GM19324 (cell line): ENCODE data around the gene TIGD1.
"Not testable (repeated sequence)": the region's sequence is repeated elsewhere in the genome, so short reads cannot be mapped to it uniquely, and the experiment has no call there.

Experiments used
- ATAC-seq: cut with Tn5 transposase; IDR thresholded peaks from one replicate; pipeline ENCODE4 v1.9.1; 2021; ENCODE audit warnings: mild to moderate bottlenecking, moderate library complexity; ENCODE audit not compliant: unreplicated experiment, low FRiP score

The TIGD1 gene

GRCh38 chr2:232540441-232541041 is 9.8 kb downstream of the TIGD1 start:
- no peak for ATAC-seq

DNA sequence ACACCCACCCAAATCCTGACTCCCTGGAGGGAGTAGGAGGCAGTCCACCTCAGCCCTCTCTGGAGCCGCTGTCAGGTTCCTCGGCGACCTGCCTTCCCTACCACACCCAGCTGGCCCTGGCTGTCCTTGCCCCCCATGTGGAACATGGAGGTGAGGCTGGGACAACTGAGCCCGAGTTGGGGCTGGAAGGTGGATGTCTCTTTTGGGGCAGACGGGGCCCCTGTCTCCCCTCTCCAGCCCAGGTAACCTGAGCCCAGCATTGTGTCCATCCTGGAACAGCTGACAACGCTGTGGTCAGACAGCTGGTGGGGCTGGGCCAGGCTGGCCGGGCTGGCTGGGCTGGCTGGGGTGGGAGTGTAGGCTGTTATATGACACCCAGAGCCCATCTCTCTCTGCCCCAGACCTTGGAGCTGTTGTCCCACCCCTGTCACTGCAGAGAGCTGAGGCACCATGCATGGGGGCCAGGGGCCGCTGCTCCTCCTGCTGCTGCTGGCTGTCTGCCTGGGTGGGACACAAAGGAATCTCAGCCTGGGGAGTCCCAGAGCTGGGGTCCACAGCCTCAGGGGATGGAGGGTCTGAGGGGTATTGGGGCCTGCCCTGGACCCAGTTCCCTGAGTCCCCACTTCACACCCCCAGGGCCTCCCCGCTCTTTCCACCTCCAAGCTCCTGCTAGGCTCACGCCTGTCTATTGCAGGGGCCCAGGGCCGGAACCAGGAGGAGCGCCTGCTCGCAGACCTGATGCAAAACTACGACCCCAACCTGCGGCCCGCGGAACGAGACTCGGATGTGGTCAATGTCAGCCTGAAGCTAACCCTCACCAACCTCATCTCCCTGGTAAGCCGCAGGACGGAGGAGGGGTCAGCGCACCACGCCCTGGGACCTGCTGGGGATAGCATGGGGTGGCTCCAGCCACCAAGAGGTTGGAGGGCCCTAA is 10.8 kb downstream of the TIGD1 start, which contains the start of gene CHRNG:
Gene CHRNG (plus strand): TSS at position 395 of the 934 bp plus-strand sequence. CDS start 56 bp downstream, at position 451.
- no peak for ATAC-seq

DNA sequence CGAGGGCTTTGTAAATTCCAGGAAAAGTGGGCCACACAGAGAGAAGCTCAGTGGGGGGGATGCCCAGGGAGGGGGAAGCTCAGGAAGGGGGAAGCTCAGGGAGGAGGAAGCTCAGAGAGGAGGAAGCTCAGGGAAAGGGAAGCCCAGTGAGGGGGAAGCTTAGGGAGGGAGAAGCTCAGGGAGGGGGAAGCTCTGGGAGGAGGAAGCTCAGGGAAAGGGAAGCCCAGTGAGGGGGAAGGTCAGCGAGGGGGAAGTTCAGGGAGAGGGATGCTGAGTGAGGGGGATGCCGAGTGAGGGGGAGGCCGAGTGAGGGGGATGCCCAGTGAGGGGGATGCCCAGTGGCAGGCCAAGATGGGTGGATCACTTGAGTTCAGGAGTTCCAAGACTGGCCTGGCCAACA is 11.7 kb downstream of the TIGD1 start:
- ATAC-seq, result no peak

GRCh38 chr2:232537499-232537898 is 12.9 kb downstream of the TIGD1 start:
- ATAC-seq, result no peak

DNA sequence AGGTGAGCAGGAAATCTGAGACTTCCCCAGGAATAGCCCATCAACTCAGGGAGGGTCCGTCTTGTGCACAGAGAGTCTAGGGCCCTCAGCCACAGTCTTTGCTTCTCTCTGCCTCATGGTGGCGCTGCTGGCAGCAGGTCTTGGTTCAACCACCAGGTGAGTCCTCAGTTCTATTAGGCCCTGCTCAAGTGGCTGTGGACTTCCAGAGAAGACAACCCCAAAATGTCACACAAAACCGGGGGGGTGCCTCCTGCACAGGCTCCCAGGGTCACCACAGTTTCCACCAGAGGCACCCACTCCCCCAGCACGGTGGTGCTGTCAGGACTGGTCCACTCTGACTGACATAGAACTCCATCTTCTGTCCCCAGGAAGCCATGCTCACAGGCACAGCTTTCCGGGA is 13.3 kb downstream of the TIGD1 start:
- ATAC-seq, result no peak

GRCh38 chr2:232535761-232536530 is 14.4 kb downstream of the TIGD1 start:
- ATAC-seq, result no peak

DNA sequence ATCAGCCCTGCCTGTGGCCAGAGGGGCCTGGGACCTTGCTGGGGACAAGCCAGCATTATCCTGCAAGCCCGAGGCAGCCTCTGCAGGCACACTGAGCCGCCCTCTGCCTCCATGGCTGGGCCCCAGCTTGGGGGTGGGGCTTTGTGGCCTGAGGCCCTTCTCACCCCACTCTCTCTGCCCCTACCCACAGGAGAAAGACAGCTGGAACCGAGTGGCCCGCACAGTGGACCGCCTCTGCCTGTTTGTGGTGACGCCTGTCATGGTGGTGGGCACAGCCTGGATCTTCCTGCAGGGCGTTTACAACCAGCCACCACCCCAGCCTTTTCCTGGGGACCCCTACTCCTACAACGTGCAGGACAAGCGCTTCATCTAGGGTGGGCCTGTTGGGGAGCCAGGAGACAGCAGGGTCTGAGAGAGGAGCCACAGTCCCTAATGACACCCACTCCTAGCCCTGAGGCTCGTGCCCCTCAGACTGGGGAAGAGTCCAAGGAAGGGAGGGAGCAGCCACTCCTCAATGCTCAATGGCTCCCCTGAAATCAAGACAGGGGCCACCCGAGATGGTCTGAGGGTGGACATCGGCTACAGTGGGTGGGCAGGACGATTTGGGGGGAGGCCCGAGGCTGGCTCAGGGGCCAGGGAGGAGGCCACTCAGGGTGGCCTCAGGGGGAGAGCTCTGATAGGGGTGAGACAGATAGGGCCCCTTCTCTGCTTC is 15.3 kb downstream of the TIGD1 start:
- no peak for ATAC-seq

GRCh38 chr2:232533944-232534710 is 16.2 kb downstream of the TIGD1 start:
- no peak for ATAC-seq

- ATAC-seq, result not testable (repeated sequence)
These were observed 17.5 kb downstream of the TIGD1 start for GRCh38 chr2:232532821-232533220.

- no peak for ATAC-seq
These were observed 17.9 kb downstream of the TIGD1 start for GRCh38 chr2:232532419-232532818.

GRCh38 chr2:232530626-232531260 is 19.6 kb downstream of the TIGD1 start:
- ATAC-seq, result no peak

GRCh38 chr2:232529806-232530547 is 20.4 kb downstream of the TIGD1 start:
- ATAC-seq, result no peak

DNA sequence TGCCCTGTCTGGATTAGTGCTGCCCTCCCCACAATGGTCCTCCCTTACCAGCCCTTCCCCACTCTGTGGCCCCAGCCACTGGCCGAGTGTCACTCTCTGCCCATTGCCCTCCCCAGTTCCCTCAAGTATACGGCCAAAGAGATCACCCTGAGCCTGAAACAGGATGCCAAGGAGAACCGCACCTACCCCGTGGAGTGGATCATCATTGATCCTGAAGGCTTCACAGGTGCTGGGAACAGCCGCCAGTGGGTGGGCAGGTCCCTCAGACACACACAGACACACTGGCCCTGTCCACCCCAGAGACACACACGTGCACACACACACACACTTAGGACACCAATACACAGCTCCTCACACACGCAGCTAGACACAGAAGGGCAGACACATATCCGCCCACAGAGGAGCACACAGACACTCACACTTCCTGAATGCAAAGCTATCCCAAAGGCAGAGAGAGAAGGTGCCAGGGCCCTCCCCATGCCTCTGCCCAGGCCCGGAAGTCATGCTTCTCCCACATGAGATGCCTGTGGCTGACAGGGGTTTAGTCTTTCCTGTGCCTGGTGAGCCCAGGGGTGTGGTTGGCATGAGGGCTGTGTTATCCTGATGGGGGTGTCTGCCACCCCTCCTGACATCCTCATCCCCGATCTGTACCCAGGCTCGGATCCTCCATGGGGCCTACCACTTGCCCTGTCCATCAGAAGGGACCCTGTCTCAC is 21.5 kb downstream of the TIGD1 start:
- ATAC-seq, result no peak

GRCh38 chr2:232527905-232528470 is 22.4 kb downstream of the TIGD1 start:
- ATAC-seq, result no peak

GRCh38 chr2:232526372-232526941 is 23.9 kb downstream of the TIGD1 start:
- ATAC-seq, result no peak

DNA sequence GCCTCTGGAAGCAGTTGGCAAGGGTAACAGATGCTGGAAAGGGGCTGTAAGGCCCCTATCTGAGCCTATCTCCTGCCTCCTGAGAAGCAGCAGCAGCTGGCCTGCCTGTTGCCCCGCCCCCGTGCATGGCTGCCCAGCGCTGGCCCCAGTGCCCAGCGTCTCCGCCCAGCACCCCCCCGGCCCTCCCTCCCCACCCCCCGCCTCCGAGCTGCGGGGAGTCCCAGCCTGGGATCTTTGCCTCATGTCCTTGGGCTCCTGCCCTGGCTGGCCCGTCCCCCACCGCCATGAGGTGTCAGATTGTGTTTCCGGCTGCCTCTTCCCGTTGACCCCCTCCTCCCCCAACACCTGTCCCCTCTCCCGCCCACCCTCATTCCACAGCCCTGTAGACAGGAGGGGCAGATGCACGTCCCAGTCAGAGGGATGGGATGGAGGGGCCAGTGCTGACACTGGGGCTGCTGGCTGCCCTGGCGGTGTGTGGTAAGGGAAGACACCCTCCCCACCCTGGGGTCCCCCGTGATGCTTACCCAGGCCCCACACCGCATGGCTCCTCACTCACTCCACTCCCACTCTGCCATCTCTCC is 24.5 kb downstream of the TIGD1 start, which contains the start of gene CHRND:
Gene CHRND (plus strand): TSS at position 370 of the 581 bp plus-strand sequence. CDS start 56 bp downstream, at position 426.
- no peak for ATAC-seq

GRCh38 chr2:232525199-232525598 is 25.2 kb downstream of the TIGD1 start:
- no peak for ATAC-seq
